PFSK-1 (cell line): ENCODE data around the gene DDX46.

Source experiments
- POLR2AphosphoS5 ChIP-seq: IDR thresholded peaks from 2 replicates; pipeline ENCODE4 v1.6.1; 2012; ENCODE audit warnings: low read depth, mild to moderate bottlenecking, control low read depth, low read length, moderate library complexity
- REST ChIP-seq, 2 experiments: IDR thresholded peaks; 2 replicates each; pipeline versions ENCODE4 v1.6.1 to v1.8.0; 2011 to 2012; ENCODE audit warnings: low read depth in 2 of 2, low read length in 2 of 2, control low read depth in 1 of 2, inconsistent platforms in 1 of 2, mild to moderate bottlenecking in 1 of 2, moderate library complexity in 1 of 2; ENCODE audit not compliant: insufficient read depth in 1 of 2
- SIN3A ChIP-seq: IDR thresholded peaks from 2 replicates; pipeline ENCODE4 v1.6.1; 2012; ENCODE audit warnings: mild to moderate bottlenecking, low read length, moderate library complexity, borderline replicate concordance; ENCODE audit not compliant: insufficient read depth

- no peak for TF ChIP-seq REST (IDR thresholded peaks at IDR 0.05; ENCODE audit: insufficient read depth in 1 of 2, low read depth in 2 of 2, low read length in 2 of 2)
- TF ChIP-seq POLR2AphosphoS5, result no peak
- no peak for TF ChIP-seq SIN3A
Observed at GRCh38 chr5:134769206-134769605, 10.6 kb downstream of the DDX46 start.
